GM12874 (cell line): ENCODE measurements around the gene KCNQ1.

Experiments used
- CTCF ChIP-seq: IDR thresholded peaks from 2 replicates; pipeline ENCODE4 v1.5.1; 2011; ENCODE audit warnings: low read depth, mild to moderate bottlenecking, control low read depth, low read length, moderate library complexity; ENCODE audit not compliant: insufficient read depth

The KCNQ1 gene

GRCh38 chr11:2406451-2406850, 38.4 kb upstream of the KCNQ1 start:
- no peak for TF ChIP-seq CTCF

GRCh38 chr11:2406878-2407410, 37.9 kb upstream of the KCNQ1 start:
- no peak for TF ChIP-seq CTCF

GRCh38 chr11:2408671-2409070, 36.1 kb upstream of the KCNQ1 start:
- TF ChIP-seq CTCF, result no peak

- TF ChIP-seq CTCF, result no peak
Observed at GRCh38 chr11:2409126-2409525, 35.7 kb upstream of the KCNQ1 start.

GRCh38 chr11:2409611-2410468, 35.0 kb upstream of the KCNQ1 start:
- TF ChIP-seq CTCF, result no peak

GRCh38 chr11:2410616-2411015, 34.2 kb upstream of the KCNQ1 start:
- TF ChIP-seq CTCF, result no peak

- no peak for TF ChIP-seq CTCF
Observed at GRCh38 chr11:2411446-2412305, 33.1 kb upstream of the KCNQ1 start.
